LoVo (cell line): ENCODE measurements around the gene EFNA2.

Source experiments
- DNase-seq: peaks from one replicate; pipeline ENCODE4 v3.0.0-alpha.2; 2016; ENCODE audit warnings: low spot score

EFNA2 gene

DNA sequence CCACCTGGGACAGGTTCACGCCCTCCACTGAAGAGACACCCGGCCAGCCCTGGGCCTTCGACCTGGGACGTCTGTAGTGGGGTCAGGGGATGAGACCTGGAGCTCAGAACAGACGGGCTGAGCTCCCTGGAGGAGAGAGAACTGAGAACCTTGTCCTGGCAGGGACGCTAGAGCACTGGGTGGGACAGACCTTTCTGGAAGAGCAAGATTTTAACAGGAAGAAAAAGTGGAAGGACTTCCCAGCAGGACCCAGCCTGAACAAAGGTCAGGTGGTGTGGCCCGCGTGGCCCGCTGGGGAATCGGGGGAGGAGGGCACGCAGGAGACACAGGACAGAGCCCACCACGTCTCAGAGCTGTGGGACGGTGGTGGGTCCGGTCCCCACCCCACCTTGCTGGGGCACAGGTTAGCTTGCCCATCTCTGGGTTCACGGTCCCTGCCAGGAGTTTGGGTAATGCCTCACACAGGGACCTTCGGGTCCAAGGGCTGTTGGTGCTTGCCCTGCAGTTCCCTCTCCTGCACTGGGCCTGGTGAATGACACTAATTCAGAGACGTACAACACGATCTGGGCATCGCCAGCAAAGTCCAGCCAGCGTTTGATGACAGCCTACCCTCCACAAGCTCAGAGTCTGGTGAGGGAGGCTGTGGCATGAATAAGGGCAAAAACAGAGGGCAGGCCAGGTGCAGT lies 1.2 kb upstream of the EFNA2 start:
- peak; percentile 46 for DNase-seq

DNA sequence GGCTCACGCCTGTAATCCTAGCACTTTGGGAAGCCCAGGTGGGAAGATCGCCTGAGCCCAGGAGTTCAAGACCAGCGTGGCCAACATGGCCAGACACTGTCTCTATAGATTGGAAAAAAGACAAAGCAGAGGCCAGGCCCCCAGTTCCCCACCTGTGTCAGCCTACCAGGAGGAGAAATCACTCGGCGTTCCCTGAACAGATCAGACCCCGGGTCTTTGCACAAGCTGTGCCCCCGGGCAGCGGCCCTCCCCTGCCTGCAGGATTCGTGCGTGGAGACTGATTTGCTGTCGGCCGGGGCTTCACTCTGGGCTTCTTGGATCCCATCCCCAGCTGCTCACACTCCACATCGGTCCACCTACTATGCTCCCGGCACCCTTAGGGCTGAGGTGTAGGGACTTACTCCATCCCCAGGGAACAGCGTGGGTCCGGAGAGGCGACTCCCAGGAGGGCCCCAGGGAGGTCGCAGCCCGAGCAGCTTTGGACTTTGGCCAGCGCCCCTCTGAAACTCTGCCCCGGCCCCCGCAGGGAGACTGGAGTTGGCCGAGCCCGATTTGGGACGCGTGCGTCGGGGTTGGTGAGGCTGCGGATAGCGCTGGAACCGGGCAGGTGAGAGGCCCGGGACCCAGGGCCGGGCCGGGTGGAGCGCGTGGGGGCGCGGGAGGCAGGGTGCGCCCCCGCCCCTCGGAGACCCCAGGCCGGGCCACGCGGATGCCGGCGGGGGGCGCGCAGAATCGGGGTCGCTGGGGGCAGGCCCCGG lies 515 bp upstream of the EFNA2 start:
- no peak for DNase-seq

DNA sequence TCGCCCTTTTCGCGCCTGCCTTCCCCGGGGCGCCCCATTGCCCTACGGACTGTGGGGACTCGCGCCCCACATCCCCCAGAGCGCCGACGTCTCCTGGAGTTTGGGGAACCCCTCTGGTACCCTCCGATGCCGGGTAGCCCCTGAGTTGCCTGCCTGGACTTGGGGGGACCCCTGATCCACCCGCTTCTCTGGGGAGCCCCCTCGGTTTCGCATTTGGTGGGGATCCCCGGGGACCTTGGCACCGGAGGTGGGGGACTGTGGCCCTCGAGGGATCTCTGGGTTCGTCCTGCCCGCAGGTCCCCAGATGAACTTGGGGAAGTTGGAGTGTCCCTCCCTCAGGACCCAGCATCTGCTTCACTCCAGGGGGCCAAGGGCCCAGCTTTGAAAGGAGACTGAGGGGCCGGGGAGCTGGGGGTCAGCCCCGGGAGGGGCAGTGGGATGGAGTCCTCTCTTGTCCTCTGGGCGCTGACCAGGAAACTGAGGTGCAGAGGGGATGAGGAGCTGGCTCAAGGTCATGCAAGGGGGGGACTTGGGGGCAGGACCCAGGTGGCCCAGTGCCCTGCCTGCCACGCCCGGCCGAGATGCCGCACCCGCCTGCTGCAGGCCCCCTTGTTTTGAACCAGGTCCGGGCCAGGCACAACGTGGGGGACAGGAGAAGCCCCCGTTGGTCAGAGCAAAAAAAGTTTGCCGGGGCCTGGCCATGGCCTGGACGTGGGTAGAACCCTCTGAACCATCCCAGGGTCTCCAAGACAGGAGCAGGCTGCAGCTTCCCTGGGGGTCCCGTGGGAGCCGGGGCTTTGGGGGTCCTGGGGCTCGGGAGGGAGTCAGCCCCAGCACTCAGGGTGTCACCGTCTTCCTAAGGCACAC lies 1.0 kb downstream of the EFNA2 start:
- no peak for DNase-seq

DNA sequence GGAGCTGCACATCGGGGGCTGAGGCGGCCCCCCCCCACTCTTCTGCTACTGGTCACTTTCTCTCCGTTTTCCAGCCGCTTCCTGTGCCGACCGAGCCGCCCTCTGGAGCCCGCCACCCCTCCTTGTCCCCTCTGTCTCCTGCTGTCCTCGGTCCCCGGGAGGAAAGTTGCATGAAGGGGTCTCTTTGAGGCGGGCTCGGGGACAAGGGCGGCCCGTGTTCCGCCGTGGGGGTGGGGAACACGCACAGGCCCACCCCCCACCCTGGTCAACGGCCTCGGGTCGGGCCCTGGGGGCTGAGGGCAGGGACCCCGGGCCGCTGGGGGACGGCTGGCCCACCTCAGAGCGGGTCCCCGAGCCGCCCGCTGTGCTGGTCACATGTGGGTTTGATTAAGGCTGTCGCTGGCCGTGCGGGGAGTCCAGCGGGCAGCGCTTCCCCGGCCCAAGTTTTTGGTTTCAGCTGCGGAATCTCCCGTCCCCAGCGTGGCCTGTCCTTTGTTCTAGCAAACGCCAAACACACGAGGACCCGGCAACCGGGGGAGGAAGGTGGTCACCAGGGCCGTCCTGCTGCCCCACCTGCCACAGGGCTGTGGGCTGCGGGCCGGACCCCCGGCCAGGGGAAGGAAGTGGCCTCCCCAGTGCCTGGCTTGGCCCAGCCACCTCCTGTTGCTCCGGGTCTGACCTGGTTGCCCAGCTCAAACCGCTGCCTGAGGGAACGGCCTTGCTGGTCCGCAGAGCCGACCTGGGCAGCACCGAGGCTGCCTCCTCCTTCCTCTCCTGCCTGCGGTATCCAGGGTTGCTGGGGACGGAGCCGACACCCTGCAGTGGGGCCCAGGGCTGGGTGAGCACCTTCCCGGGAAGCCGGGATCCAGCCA lies 1.9 kb downstream of the EFNA2 start:
- DNase-seq = no peak

DNA sequence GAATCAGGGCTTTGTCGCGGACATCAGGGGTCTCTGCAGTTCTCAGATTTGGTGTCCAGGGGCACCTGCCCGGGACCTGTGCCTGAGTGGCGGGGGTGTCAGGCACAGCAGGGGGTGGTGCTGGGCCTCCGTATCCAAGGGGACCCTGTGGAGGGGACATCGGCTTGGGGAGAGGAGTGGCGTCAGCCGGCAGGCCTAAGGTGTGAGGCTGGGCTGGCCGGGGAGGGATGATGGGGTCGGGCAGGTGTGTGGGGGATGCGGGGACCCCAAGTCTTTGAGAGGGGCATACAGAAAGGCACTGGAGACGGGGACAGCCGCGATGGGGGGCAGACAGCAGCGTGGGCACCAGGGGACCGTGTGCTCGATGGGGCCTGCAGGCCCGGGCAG lies 2.5 kb downstream of the EFNA2 start:
- DNase-seq = no peak

DNA sequence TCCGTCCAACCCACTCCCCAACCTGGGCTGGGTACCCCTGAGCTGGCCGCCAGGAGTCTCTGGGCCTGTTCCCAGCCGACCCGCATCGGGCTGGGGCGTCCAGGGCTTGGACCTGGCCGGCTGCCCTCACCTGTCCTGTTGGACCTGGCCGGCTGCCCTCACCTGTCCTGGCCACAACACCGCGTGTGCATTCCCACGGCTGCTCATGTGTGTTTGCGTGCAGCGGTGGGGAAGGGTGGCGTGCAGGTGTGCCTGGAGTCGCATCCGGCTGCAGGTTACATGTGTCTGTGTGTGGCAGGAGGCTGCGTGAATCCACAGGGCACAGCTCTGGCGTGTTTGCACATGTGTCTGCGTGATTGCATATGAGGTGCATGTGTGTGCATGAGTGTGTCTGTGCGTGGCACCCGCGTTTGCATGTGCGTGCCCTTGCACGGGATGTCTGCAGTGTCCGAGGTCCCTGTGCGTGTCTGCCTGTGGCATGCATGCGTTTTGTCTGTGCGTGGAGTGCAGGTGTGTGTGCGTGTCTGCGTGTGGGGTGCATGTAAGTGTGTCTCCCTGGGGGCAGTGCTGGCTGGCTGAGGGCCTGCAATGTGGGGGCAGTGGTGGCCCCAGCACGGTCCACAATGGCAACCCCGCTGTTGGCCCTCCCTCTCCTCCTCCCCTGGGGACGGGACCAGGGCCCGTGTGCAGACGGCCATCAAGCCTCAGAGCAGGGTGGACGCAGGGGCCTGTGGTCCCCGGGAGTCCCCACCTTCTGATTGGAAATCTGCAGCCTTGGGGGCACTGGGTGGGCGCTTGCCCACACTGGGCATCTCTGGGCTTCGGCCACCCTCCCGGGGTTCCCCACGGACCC lies 3.4 kb downstream of the EFNA2 start:
- no peak for DNase-seq

DNA sequence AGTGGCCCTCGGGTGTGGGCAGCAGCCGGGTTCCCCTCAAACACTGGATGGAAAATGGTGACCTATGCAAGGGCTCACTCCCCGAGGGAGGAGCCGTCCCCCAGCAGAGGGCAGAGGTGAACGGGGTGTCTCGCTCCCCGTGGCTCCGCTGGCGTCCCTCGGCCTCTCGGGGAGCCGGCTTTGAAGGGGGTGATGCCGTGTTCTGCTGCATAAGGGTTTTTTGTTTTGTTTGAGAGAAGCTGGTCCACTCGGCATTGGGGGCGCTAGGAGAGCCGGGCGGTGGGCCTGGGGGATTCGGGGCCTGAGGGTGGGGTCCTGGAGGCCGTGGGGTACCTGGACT lies 4.0 kb downstream of the EFNA2 start:
- no peak for DNase-seq

DNA sequence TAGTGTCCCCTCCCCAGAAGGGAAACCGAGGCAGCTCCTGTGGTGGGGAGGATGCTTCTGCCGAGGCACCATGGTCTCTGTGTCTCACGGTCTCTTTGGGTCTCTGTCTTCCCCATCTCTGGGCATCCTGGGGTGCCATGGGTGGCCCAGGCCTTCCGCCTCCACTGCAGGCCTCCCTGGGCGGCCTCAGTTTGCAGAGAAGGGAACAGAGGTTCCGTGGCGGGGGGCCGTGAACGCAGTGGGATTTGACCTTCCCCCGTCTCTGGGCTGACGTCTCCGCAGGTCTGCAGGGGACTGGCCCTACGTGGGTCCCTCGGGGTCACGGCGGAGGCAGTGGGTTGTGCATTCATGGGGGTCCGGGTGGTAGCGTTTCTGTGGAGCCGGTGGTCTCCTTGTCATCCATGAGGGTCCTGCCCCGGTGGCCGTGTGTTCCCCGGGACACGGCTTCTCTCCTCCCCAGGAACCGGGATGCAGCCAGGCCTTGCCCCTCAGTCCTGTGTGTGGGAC lies 4.6 kb downstream of the EFNA2 start:
- no peak for DNase-seq

DNA sequence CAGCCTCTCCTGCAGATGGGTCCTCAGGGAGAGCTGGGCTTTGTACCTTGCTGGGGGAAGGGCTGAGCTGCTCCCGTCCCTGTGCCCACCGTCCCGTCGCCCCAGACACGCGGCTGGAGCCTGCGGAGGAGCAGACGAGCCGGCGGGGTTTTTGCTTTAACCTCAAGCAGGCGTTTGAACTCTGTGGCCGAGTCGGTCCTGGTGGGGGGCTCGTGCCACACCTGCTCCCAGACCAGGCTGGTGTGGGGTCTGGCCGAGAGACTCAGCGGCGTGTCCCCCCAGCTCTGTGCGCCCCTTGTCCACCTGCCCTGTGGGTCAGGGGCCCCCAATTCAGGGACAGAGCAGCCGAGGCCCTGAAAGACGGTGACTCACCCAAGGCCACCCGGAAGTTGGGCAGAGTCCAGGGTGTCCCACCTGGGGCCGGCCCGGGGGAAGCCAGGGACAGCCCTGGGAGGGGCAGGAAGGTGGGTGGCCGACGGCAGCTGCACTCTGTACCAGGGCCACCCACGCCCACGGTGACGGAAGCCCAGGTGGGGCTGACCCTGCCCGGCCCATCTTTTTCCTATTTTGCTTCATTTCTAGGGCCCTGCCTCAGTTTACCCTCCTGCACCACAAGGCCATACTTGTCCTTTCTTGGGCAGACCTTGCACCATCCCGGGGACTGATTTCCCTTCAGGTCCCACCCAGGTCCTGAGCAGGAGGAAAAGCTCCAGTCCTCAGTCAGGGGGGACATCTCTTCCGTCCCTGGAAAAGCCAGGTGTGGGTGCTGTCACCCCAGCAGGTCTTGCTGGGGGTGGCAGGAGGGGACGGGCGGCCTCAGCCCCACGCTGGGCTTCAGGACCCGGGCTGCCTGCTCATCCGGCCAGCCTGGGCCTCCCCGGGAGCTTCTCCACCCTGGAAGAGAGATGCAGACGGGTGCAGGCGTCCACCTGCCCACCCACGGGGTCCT lies 5.3 kb downstream of the EFNA2 start:
- peak; percentile 34 for DNase-seq

DNA sequence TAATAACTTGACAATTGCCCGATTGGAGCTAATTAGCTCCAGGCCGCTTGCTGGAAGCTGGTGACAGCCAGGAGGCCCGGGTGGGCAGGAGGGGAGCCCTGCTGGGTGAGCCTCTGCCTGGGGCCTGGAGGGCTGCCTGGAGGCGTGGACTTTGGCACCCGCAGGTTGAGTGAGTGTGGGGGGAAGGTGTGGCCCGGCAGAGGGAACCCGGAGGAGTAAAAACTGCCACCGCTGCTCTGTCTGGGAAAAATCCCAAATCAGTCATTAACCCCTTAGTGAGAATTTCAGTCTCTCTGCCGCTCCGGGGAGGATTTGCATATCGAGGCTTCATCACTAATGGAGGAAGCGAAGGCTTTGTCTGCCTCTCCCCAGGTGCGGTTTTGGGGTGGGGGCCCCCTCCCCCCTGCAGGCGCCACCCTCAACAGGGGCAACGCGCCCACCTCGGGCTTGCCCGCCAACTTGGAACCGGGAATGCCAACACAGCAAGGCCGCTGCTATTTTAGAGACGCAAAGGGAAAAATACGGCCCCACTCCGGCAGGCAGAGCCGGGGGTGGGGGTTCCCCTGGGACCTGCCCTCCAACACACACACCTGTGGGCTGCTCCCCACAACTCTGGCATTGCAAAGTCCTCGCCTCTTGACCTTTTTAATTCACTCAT lies 6.2 kb downstream of the EFNA2 start:
- no peak for DNase-seq

DNA sequence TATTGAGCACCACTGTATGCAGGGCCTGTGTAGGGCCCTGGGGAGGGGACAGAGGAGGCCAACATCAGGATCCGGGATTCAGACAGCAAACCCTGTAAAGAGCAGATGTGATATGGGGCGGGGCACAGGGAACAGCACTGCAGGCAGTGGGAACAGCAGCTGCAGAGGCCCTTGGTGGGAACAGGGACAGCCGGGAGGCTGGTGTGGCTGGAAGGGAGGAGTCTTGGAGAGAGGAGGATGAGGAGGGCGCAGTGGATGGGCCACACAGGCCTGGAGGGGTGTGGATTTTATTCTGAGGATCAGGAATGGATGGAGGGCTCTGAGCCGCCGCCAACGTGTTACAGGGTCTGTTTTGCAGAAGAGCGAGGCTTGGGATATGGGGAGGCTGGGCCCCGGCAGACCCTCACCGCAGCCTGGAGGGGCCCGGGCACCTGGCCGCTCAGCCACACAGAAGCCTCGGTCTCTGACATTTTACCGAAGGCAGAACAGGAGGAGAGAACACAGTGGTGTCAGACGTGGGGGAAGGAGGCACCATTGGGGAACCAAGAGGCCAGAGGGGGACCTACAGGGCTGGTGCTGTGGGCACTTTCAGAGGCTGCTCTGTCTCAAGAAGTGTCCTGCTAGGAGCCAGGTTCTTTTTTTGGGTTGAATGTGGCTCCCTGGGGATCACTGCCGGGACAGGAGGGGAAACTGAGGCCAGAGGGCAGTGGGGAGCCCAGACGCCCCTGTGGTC lies 6.9 kb downstream of the EFNA2 start:
- no peak for DNase-seq

DNA sequence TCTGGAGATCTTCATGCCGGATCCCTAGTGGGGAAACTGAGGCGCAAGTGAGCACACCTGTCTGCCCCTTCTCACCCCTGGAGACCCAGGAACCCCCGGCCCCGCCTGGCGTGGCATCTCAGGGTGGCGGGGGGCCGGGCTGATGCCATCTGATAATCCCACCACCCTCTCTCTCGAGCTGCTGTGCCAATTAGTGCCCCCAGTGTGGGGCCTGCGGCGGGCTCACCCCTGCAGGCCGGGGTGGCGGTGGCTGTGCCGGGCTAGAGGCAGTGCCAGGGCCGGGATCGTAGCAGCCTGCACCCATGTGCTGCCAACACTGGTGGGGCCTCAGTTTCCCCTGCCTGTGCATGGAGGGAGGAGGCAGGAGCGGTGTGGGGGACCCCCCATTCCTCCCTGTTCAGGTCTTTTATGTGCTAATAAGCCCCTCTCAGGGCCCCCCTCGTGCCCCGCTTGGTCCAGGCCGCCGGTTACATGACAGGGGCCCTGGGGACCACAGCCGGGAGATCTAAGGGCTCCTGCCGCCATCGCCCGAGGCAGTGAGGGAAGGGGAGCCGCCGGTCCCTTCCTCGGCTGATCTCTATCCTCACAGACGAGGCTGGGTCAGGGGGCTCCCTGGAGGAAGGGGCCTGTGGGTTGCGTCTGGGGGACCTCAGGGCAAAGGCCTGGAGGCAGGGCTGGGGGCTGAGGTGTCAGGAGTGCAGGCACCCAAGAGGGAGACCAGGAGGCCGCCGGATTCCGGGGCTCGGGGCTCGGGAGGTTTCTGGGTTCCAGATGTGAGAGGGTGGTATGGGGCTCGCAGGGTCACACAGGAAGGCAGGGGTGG lies 8.3 kb downstream of the EFNA2 start:
- no peak for DNase-seq

DNA sequence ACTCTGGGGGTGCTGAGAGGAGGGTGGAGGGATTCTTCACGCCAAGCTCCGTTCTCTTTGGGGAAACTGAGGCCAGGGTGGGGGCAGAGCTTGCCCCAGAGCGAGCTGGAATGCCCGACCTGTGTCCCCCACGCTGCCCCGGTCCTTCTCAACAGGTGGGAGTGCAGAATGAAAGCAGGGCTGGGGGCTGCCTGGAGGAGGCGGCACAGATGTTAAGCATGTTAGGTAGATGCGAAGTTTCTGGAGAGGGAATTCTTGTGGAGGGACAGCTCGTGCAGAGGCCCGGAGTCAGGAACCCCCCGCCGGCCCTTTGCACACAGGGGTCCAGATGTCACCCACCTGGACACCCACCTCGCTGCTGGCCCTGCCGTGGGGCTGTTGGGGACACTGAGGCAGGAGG lies 9.0 kb downstream of the EFNA2 start:
- DNase-seq = no peak

DNA sequence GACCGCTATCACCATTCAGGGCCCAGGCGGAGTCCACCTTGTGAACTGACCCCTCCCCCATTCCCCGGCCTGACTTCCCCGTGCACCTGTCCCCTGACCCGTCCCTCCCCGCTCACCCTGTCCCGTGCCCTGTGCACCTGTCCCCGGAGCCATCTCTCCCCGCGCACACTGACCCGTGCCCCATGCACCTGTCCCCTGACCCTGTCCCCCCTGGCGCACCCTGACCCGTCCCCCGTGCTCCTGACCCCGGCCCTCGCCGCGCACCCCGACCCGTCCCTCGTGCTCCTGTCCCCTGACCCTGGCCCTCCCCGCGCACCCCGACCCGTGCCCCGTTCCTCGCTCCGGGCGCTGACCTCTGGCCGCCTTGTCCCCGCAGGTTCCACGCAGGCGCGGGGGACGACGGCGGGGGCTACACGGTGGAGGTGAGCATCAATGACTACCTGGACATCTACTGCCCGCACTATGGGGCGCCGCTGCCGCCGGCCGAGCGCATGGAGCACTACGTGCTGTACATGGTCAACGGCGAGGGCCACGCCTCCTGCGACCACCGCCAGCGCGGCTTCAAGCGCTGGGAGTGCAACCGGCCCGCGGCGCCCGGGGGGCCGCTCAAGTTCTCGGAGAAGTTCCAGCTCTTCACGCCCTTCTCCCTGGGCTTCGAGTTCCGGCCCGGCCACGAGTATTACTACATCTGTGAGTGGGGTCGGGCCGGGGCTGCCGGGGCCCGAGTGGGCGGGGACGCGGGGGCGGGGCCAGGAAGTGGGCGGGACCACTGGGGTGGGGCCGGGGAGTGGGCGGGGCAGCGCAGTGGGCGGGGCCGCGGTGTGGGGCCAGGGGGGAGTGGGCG lies 9.7 kb downstream of the EFNA2 start:
- no peak for DNase-seq

DNA sequence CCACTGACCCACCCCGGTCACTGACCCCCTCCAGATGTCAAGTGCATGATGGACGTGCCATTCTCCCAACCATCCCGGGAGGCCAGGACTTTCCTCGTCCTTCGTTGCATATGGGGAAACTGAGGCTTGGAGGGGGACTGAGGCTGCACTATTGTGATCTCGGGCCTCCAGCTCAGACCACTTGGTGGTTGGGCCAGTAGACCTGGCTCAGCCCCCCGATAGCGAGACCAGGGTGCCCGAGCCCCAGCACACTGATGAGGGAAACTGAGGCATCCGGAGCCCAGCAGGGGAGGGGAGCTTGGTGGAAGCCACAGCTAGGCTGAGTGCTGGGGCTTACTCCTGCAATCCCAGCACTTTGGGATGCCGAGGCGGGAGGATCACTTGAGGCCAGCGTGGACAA lies 10.4 kb downstream of the EFNA2 start:
- no peak for DNase-seq

DNA sequence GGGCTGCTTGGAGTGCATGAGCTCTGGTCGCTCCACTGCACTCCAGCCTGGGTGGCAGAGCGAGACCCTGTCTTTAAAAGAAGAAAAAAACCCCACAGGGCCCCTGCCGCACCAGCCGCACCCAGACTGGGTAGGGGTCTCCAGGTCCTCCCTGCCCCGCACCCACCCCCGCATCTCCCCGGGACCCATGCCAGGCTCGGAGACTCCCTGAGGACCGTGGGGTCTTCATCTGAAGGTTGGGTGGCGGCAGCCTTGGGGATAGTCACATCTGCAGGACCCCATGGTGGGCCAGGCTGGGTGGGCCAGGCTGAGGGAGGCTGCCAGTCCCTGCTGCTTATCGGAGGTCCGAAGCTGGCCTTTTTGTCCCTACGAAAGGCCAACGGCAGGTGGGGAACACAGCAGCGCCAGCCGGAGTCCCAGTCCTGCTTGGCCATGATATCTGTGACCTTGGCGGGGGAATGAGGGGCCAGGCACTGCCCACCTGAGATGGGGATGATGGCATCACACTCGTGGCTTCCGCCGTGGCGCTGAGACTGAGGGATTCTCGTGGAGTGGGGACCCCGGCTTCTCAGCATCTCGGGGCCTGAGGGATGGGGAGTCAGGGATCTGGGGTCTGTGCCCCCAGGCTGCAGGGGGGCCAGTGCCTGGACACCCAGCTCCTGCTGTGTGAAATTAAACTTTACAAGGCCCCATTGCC lies 11.1 kb downstream of the EFNA2 start:
- DNase-seq = no peak
